UCSD-AML1 (cell line): ENCODE measurements around the gene HTATSF1.

Experiments used
- DNase-seq: peaks from one replicate; lab custom pipeline; 2025; ENCODE audit not compliant: unreplicated experiment; lab: John Stamatoyannopoulos, UW

HTATSF1 gene

GRCh38 chrX:136496186-136496763, 1.1 kb upstream of the HTATSF1 start:
- DNase-seq, result no peak

DNA sequence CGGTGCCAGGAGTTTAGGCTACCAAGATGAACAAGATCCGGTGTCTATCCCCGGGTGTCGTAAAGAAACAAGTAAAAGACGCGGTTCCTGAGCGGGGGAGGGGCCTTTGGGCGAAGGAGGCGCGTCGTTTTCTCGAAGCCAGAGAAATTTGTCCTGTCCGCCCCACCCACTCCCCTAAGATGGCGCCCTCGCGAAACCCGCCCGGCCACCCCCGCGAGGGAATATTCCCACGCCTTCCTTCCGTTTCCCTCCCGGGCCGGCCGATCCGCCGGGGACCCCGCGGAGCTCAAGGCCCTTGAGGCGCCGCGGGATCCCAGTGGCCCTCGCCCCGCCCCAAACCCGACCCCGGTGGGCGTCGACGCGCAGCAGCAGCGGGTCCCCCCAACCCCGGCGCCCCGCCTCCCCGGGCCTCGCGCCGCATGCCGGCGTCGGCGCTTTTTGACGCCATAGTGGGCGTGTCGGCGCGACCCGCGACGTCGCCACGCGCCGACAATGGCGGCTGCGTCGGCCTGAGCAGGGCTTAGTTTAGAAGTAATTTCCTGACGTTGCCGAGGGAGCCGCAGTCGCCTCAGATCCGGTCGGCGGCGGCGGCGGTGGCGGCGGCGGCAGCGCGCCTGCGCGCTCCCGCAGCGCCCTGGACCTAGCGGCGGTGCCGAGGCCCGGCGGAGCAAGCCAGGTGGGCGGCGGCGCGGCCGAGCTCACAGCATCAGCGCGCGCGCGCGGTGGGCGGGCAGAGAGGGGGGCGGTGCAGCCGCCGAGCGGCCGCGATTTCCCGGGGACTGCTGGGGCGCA, 432 bp upstream of the HTATSF1 start:
- peak; percentile 95 for DNase-seq

- no peak for DNase-seq
These were observed 21.7 kb downstream of the HTATSF1 start for GRCh38 chrX:136519069-136519468.

GRCh38 chrX:136523770-136524169, 26.4 kb downstream of the HTATSF1 start:
- DNase-seq, result no peak

- no peak for DNase-seq
These were observed 28.6 kb downstream of the HTATSF1 start for GRCh38 chrX:136525738-136526606.

DNA sequence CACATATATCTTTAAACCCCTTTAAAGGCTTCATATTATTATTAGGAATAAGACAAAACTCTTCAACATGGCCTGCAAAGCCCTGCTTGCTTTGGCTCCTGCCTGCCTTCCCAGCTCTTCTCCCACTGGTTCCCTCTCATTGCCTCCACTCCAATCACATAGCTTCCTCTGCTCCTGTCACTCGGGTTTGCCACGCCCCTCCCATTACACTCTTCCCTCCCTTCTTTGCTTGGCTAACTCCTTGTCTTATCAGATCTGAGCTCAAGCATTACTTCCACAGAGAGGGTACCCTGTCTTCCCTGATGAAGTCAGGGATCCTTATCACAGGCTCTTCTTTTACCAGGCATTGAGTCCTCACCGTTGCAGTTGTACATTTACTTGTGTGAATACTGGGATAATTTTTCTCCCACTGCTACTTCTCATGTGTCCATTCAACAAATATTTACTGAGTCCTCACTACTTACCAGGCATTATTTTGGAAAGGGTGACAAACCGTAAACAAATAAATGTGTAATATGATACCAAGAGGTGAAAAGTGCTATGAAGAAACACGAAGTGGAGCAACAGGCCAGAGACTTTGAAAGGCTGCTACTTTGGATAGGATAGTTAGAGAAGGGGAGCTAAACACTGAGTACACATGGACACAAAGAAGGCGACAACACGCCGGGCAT, 31.4 kb downstream of the HTATSF1 start:
- DNase-seq, result no peak

- DNase-seq, result no peak
These were observed 32.4 kb downstream of the HTATSF1 start for GRCh38 chrX:136529795-136530194.

- DNase-seq, result no peak
These were observed 34.6 kb downstream of the HTATSF1 start, which contains the start of gene VGLL1 for GRCh38 chrX:136531951-136532350. VGLL1 (plus strand) TSS chrX:136532215; CDS start chrX:136536021, 3,806 bp downstream.

DNA sequence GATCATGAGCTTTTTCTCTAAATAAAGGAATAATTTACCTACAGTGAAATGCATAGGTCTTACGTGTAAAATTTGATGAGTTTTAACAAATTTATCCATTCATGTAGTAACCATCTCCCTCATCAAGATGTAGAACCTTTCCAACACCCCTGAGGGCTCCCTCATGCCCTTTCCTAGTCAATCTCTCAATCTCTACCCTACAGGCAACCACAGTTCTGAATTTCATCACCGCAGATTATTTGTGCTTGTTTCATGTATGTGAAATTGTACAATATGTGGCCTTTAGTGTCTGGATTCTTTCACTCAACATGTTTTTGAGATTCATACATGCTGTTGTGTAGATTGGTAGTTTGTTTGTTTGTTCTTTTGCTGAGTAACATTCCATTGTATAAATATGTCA, 36.7 kb downstream of the HTATSF1 start:
- DNase-seq, result no peak

GRCh38 chrX:136538811-136539210, 41.4 kb downstream of the HTATSF1 start:
- DNase-seq, result no peak

- DNase-seq, result no peak
These were observed 42.8 kb downstream of the HTATSF1 start for GRCh38 chrX:136540226-136540625.

DNA sequence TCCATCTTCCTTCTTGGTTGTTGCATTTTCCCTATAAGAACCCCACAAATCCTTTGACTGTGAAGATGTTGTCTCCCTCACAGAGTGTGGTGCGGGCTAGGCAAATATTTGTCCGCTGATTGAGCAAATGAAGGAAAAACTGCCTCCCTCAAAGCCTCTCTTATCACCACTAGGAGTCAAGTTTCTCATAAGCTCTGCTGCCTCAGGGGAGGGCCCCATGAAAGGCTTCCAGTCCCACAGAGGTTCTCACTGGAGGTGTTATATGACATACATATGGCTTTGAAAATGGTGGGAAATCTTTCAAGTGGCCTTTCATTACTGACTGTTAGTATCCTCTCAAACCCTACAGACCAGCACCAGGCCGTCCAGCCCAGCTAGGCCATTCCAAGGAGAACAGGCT, 43.9 kb downstream of the HTATSF1 start:
- no peak for DNase-seq

GRCh38 chrX:136542281-136542680, 44.9 kb downstream of the HTATSF1 start:
- DNase-seq, result no peak

DNA sequence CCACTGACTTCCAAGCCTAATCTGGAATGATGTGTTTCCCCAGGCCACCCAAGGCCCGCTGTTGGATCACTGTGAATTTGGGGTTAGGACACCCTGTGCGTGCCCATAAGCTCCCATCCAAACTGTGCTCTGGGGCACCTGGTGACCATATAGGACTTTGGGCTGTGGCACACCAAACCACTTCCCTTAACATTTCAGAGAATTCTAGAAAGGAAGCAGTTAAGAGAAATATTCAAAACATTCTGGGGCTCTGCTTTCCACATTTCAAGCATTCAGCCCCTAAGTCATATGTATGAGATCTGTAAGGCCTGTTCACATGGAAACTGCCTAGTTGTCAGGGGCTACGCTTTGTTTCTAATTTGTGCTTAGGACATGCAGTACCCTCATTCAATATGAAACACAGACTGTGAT, 49.0 kb downstream of the HTATSF1 start:
- DNase-seq, result no peak

DNA sequence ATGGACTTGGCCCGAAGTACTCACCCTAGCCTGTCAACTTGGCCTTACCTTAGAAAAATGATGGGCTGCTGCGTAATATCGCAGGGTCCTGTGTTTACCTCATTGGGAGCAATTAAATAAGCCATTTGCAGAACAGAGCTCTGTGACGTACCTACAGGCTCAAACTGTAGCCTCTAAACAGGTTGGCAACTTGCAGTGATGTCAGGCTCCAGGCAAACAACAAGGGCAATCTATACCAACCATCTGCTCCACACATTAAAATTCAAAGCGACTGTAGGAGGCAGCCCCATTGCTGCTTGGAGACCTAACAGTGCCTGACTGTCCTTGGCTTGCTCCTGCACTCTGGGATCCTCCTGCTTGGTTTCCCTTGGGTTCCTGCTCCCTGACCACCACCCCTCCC, 51.8 kb downstream of the HTATSF1 start:
- no peak for DNase-seq

DNA sequence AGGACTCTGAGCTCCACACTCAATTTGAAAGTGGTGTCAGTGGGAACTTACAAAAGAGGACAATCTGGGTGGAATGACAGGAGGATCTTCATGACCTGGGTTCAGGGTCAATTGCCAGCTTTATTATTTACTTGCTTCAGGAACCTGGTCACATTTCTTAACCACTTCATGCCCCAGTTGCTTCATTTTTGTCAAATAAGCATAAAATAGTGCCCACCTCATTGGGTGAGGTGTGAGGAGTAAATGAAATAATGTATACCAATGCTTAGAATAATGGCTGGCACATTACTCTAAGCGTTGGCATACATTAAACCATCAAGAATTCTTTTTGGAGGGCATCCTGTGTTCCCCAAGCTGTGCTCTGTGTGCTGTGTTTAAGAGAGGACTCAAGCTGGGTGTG, 54.0 kb downstream of the HTATSF1 start:
- no peak for DNase-seq

DNA sequence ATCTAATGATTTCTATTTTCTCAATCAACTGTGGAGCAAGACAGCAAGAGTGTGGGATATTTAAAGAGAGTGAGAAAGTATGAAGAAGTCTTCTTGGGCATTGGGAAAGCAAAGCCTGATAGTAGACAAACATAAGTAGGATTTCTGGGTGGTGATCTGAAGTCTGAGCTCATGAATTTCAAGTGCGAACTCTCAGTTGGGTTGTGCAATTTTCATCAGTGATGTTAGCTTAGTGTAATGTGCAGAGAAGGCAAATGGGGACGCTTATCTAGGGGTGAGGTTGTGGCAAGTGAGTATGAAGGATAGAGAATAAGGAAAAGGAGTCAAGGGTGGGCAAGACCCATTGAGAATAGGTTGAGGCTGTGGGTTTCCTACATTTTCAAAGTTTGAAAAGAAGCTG, 58.3 kb downstream of the HTATSF1 start:
- no peak for DNase-seq
